Right ventricle myocardium inferior (tissue), 1 donor: ENCODE measurements around the gene PCNX2. TPM values are rescaled to one million over a fixed set of nuclear protein-coding genes. Genes with fewer than 3 reads are reported as not detected.
A peak's percentile ranks its signal among the peaks of the same experiment; 100 is the strongest.
"Not testable (repeated sequence)": the region's sequence is repeated elsewhere in the genome, so short reads cannot be mapped to it uniquely, and the experiment has no call there.

Source experiments
- ATAC-seq: fragments of 200-7000 bp; cut with Tn5 transposase; one replicate; pipeline ENCODE4 v1.9.1; 2020; ENCODE audit warnings: mild to moderate bottlenecking, moderate library complexity
- DNase-seq: peaks from one replicate; pipeline ENCODE4 v3.0.0; 2021; ENCODE audit errors: missing footprints
- intact Hi-C: fragments of 100-400 bp; cut with DNase I; formaldehyde crosslinking; loops from one replicate; pipeline ENCODE4 v1.11.0; 2022
- total RNA-seq: library from RNA; stranded (reverse); fragmentation: NEBNext Ultra II Directional; extraction: Animal tissue kit (Norgen Biotek cat#: 25700); gene quantifications from one replicate; pipeline ENCODE4 v1.2.1, GENCODE V29; 2021
- donor health status: DM: no; HTN: yes; CAD: no; lungs with severe emphysema.

Gene PCNX2
- total RNA-seq, 1 donor from 2014 or later: 2.2 TPM

- no peak for ATAC-seq
- intact Hi-C loops: no loop called here
- DNase-seq: no peak
Measured at GRCh38 chr1:233010146-233010545, 285.4 kb downstream of the PCNX2 start.

GRCh38 chr1:233006541-233006973 is 289.0 kb downstream of the PCNX2 start:
- ATAC-seq (no peak), DNase-seq (no peak)
- intact Hi-C loops: no loop called here

- DNase-seq (no peak), ATAC-seq (no peak)
- intact Hi-C loops: no loop called here
Measured at GRCh38 chr1:233006108-233006507, 289.4 kb downstream of the PCNX2 start.

- ATAC-seq: no peak
- intact Hi-C loops: no loop called here
Measured at GRCh38 chr1:233005703-233006102, 289.8 kb downstream of the PCNX2 start.

GRCh38 chr1:233005156-233005555 is 290.4 kb downstream of the PCNX2 start:
- intact Hi-C loops: no loop called here
- no peak for ATAC-seq

More at GRCh38 chr1:233005703-233006102, 289.8 kb downstream of the PCNX2 start:
- no peak for DNase-seq

GRCh38 chr1:233004451-233004850 is 291.1 kb downstream of the PCNX2 start:
- no peak for ATAC-seq
- intact Hi-C loops: no loop called here
- DNase-seq: no peak

More at GRCh38 chr1:233005156-233005555, 290.4 kb downstream of the PCNX2 start:
- no peak for DNase-seq

- DNase-seq, intact Hi-C loops, ATAC-seq: not testable (repeated sequence)
Measured at GRCh38 chr1:233003638-233004037, 291.9 kb downstream of the PCNX2 start.

- intact Hi-C loops: no loop called here
- DNase-seq (no peak), ATAC-seq (peak; percentile 68)
Measured at GRCh38 chr1:232999956-233000625, 295.4 kb downstream of the PCNX2 start.

- intact Hi-C loops: no loop called here
Measured at GRCh38 chr1:232998646-232999045, 296.9 kb downstream of the PCNX2 start.

GRCh38 chr1:232998138-232998537 is 297.4 kb downstream of the PCNX2 start:
- intact Hi-C loops: no loop called here
- ATAC-seq (no peak), DNase-seq (no peak)

More at GRCh38 chr1:232998646-232999045, 296.9 kb downstream of the PCNX2 start:
- ATAC-seq (no peak), DNase-seq (no peak)

- DNase-seq (no peak), ATAC-seq (no peak)
- intact Hi-C loops: no loop called here
Measured at GRCh38 chr1:232996143-232996542, 299.4 kb downstream of the PCNX2 start.

- DNase-seq (no peak), ATAC-seq (no peak)
- intact Hi-C loops: no loop called here
Measured at GRCh38 chr1:232995189-232995588, 300.3 kb downstream of the PCNX2 start.

- DNase-seq (no peak), ATAC-seq (no peak)
- intact Hi-C loops: no loop called here
Measured at GRCh38 chr1:232993555-232993954, 302.0 kb downstream of the PCNX2 start.

GRCh38 chr1:232992227-232992626 is 303.3 kb downstream of the PCNX2 start:
- intact Hi-C loops: no loop called here
- DNase-seq (no peak), ATAC-seq (peak; percentile 84)

- ATAC-seq (no peak), DNase-seq (no peak)
- intact Hi-C loops: no loop called here
Measured at GRCh38 chr1:232991238-232991637, 304.3 kb downstream of the PCNX2 start.

- no peak for DNase-seq
- intact Hi-C loops: no loop called here
Measured at GRCh38 chr1:232990176-232991128, 305.1 kb downstream of the PCNX2 start.

GRCh38 chr1:232988572-232989040 is 306.9 kb downstream of the PCNX2 start:
- ATAC-seq: no peak
- DNase-seq: no peak
- intact Hi-C loops: no loop called here

More at GRCh38 chr1:232990176-232991128, 305.1 kb downstream of the PCNX2 start:
- no peak for ATAC-seq

GRCh38 chr1:232987774-232988140 is 307.8 kb downstream of the PCNX2 start:
- DNase-seq: no peak
- ATAC-seq: no peak
- intact Hi-C loops: no loop called here

- ATAC-seq: no peak
- no peak for DNase-seq
- intact Hi-C loops: no loop called here
Measured at GRCh38 chr1:232987046-232987773, 308.3 kb downstream of the PCNX2 start.
